ENCODE data around the gene GFPT1. TPM values are rescaled to one million over a fixed set of nuclear protein-coding genes. Genes with fewer than 3 reads are reported as not detected.

Gene GFPT1
- total RNA-seq, 1 donor from 2014 or later, result 56.6 TPM

DNA sequence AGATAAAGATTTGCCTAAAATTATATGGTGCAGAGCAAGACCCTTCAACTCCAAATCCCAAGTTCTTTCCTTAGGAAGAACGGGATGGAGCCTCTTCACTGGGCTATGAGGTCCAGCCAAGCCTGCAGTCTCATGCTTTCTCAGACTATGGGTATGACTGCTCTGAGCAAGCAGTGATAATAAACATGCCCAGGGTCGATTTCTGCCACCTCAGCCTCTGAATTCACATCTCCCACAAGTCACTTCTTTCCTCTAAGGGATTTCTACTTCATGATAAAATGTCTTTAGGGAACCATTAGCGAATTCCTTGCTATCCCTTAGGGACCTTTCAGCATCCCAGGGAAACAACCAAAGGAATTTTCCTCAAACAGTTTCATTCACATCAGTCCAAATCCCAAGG lies 94.8 kb downstream of the GFPT1 start:
- no peaks in the 10 kb centered on the region for H3K9me3 Mint-ChIP-seq
- H3K36me3 Mint-ChIP-seq (ENCODE audit: low read depth), result no peaks in the 10 kb centered on the region
- DNase-seq (ENCODE audit: low spot score), result no peak
- peaks cover 21% of the 10 kb centered on the region for H3K27me3 Mint-ChIP-seq (ENCODE audit: low read depth)
- intact Hi-C loops (cut with micrococcal nuclease), result no loop called here
- no peak overlapping the region for H3K27ac Mint-ChIP-seq
- no peak overlapping the region for H3K4me3 Mint-ChIP-seq (ENCODE audit: low read depth)
- H3K4me1 Mint-ChIP-seq (ENCODE audit: low read depth), result no peaks in the 10 kb centered on the region

DNA sequence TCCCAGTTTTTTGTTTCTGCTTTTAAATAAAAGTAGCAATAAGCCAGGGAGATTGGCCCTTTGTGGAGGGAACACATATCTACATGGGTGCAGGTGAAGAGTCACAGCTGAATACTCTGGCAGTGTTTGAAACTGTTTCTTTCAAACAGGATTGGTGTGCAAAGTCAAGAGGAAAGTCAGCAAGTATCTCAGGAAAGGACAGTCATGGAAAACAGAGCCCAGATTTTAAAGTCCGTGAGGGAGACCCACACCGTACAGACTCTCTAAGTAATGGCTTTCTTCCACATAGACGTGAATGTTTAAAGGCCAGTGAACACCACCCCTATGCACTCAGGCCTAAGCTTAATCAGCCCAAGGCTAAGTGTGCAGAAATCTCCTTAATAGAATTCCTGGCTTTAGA lies 95.3 kb downstream of the GFPT1 start:
- intact Hi-C loops (cut with micrococcal nuclease), result no loop called here
- Mint-ChIP-seq H3K27me3 (ENCODE audit: low read depth) (peaks cover 21% of the 10 kb centered on the region), H3K9me3 (no peaks in the 10 kb centered on the region), H3K4me3 (ENCODE audit: low read depth) (no peak overlapping the region), H3K36me3 (ENCODE audit: low read depth) (no peaks in the 10 kb centered on the region), H3K27ac (no peak overlapping the region), H3K4me1 (ENCODE audit: low read depth) (no peaks in the 10 kb centered on the region)
- no peak for DNase-seq (ENCODE audit: low spot score)

DNA sequence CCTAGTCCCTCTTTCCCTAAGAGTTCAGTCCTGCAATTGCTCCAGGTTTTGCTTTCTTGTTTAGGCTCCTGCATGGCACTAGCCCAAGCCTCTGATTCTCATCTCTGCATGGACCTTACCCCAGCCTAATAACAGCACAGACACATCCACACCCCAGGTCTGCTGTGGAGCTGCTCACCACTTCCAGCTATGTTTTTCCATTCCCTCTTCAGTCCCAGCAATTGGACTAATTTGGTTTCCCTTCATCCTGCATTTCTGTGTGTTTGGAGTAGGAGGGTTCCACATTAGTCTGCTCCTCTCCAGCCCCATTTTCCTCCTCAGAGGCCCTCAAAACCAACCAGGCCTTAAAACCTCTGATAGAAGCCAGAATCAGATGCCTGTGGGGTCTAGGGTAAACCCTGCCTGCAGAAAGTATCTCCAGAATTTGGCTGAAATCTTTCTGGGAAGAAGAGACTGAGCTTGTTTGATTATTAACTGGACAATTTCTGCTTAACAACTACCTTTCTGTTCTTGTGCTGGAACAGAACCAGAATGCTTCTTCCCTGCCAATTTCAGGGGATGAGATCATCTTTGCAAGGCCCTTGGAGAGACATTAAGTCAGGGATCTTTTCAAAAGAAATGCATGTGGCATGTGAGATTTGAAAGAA lies 95.9 kb downstream of the GFPT1 start:
- Mint-ChIP-seq H3K4me1 (ENCODE audit: low read depth) (no peaks in the 10 kb centered on the region), H3K4me3 (ENCODE audit: low read depth) (no peak overlapping the region), H3K9me3 (no peaks in the 10 kb centered on the region), H3K27me3 (ENCODE audit: low read depth) (peaks cover 21% of the 10 kb centered on the region), H3K27ac (no peak overlapping the region), H3K36me3 (ENCODE audit: low read depth) (no peaks in the 10 kb centered on the region)
- DNase-seq (ENCODE audit: low spot score), result no peak
- intact Hi-C loops (cut with micrococcal nuclease), result no loop called here

DNA sequence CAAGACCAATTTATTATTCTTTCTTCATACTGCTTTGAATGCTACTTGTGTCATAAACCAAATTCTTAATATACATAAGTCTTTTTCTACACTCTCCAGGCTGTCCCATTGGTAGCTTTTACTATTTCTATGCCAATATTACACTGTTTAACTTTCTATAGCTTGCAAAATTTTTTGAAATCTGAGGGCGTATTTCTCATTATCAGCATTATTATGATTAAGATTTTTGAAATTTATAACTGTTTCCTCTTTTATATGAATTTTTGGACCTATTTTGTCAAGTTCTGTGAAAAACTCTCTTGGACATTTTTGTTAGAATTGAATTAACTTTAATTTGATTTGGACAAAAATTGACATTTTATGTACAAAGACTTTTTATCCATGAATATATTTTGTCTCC lies 98.6 kb downstream of the GFPT1 start:
- no peaks in the 10 kb centered on the region for H3K36me3 Mint-ChIP-seq (ENCODE audit: low read depth)
- no peak overlapping the region for H3K27ac Mint-ChIP-seq
- H3K4me1 Mint-ChIP-seq (ENCODE audit: low read depth), result no peaks in the 10 kb centered on the region
- H3K9me3 Mint-ChIP-seq, result no peaks in the 10 kb centered on the region
- intact Hi-C loops (cut with micrococcal nuclease), result no loop called here
- no peak for DNase-seq (ENCODE audit: low spot score)
- H3K27me3 Mint-ChIP-seq (ENCODE audit: low read depth), result peaks cover 17% of the 10 kb centered on the region
- no peak overlapping the region for H3K4me3 Mint-ChIP-seq (ENCODE audit: low read depth)

DNA sequence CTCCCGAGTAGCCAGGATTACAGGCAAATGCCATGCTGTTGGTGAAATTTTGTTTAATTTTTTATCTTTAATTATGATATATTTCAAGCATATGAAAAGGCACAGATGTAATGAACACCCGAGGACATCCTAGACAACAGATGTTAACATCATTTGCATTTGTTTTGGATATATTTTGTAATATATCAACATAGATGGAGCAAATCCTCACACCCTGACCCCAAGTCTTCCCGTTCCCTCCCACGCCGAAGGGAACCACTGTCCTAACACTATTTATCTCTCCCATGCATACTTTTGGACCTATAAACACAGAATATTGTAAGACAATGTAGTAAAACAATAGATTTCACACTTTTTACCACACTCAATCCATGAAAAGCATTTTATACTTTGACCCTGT lies 99.5 kb downstream of the GFPT1 start:
- intact Hi-C loops (cut with micrococcal nuclease), result no loop called here
- no peaks in the 10 kb centered on the region for H3K4me1 Mint-ChIP-seq (ENCODE audit: low read depth)
- H3K36me3 Mint-ChIP-seq (ENCODE audit: low read depth), result no peaks in the 10 kb centered on the region
- no peak for DNase-seq (ENCODE audit: low spot score)
- H3K4me3 Mint-ChIP-seq (ENCODE audit: low read depth), result no peak overlapping the region
- H3K27ac Mint-ChIP-seq, result no peak overlapping the region
- H3K27me3 Mint-ChIP-seq (ENCODE audit: low read depth), result peaks cover 17% of the 10 kb centered on the region
- no peaks in the 10 kb centered on the region for H3K9me3 Mint-ChIP-seq

DNA sequence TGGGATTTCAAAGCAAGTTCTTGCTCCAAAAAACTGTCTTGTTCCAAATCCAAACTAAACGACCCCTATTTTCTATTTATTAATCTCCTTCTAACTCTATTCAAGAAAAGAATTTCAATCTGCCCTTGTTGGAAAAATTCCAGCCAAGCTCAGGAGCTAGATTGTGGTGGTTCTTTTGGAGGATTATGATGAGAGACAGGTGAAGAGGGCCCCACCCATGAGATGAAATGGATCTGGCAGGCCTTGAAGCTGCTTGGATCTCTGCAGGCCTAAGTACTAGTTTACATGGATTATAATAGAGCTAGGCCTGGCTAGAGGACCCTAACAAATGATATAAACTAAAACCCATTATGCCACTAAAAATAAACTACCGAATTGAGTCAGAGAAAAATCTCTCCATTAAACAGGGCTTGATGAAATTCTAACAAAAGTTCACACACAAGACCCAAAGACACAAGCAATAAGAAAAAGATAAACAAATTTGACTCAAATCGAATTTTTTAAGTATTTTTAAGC lies 101.6 kb downstream of the GFPT1 start:
- Mint-ChIP-seq H3K27ac (no peak overlapping the region), H3K36me3 (ENCODE audit: low read depth) (no peaks in the 10 kb centered on the region), H3K4me1 (ENCODE audit: low read depth) (no peaks in the 10 kb centered on the region), H3K4me3 (ENCODE audit: low read depth) (no peak overlapping the region), H3K9me3 (no peaks in the 10 kb centered on the region), H3K27me3 (ENCODE audit: low read depth) (peaks cover 5% of the 10 kb centered on the region)
- DNase-seq (ENCODE audit: low spot score), result no peak
- intact Hi-C loops (cut with micrococcal nuclease), result no loop called here

DNA sequence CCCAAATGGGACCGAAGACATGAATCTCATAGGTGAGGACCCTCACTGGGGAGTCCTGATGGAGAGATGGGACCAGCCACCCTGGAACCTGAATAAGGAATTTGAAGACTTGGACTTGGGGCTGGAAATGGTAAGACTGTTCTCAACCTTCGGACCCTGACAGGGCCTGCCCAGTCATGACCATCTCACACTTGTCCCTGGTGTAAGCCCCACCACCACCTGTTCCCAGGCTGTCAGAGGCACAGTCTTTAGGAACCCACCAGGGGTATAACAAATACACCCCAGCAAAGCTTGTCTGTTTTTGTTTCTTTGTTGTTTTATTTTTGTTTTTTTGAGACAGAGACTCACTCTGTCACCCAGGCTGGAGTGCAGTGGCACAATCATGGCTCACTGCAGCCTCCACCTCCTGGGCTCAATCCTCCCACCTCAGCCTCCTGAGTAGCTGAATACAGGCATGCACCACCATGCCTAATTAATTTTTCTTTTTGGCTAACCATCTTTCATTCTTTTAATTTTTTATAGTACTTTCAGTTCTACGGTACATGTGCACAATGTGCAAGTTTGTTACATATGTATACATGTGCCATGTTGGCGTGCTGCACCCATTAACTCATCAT lies 106.1 kb downstream of the GFPT1 start:
- Mint-ChIP-seq H3K27ac (no peak overlapping the region), H3K36me3 (ENCODE audit: low read depth) (no peaks in the 10 kb centered on the region), H3K4me3 (ENCODE audit: low read depth) (no peak overlapping the region), H3K27me3 (ENCODE audit: low read depth) (peaks cover 12% of the 10 kb centered on the region), H3K4me1 (ENCODE audit: low read depth) (no peaks in the 10 kb centered on the region), H3K9me3 (no peaks in the 10 kb centered on the region)
- intact Hi-C loops (cut with micrococcal nuclease), result no loop called here
- DNase-seq (ENCODE audit: low spot score), result no peak

DNA sequence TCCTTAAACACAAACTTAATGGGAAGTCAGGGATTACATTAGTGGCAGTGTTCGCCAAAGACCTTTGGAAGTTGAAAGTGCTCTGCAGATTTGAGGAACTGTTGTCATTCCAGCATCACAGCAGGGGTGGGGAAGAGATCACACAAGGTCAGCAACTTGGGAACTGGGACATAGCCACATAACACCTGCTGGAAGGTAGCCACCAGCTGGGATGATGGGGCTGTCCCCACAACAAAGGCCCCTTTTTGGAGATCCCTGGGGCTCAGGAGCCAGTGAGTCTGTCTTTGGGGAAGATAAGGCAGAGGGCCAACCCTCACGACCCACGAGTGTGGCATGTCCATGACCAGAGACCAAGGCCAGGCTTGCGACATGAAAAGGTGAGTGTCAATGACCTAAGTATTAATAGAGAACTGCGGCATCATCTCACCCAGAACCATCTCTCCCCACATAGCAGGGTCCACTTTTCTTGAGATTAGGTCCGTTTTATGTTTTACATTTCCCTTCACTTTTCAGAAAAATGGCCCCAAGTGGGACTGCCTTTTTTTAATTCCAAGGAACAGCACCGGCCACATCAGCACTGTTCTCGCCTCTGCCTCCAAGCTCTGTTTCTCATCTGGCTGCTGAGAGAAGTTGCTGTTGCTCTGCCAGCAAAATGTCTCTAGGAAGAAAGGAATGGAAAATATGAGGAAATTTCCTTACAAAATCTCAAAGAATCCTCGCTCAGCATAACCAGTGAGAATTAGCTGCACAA lies 106.9 kb downstream of the GFPT1 start:
- no peaks in the 10 kb centered on the region for H3K36me3 Mint-ChIP-seq (ENCODE audit: low read depth)
- no peak overlapping the region for H3K27ac Mint-ChIP-seq
- intact Hi-C loops (cut with micrococcal nuclease), result no loop called here
- H3K9me3 Mint-ChIP-seq, result no peaks in the 10 kb centered on the region
- H3K4me3 Mint-ChIP-seq (ENCODE audit: low read depth), result no peak overlapping the region
- no peaks in the 10 kb centered on the region for H3K4me1 Mint-ChIP-seq (ENCODE audit: low read depth)
- peaks cover 14% of the 10 kb centered on the region for H3K27me3 Mint-ChIP-seq (ENCODE audit: low read depth)
- no peak for DNase-seq (ENCODE audit: low spot score)

DNA sequence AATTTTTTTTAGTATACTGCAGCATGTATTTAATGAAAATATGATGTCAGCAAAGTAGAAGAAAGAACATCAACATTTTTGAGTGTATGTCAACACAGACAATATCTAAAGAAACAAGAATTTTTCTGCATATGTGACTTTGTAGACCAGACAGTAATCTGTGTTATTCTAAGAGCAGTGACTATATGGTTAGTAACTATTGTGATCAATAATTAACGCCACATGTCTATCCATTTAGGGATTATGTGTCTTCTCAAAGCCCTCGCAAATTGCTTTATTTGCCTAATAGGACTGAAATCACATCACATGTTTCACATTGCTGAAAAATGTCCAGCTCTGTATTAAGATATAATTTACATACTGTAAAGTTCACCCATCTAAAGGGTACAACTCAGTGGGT lies 107.8 kb downstream of the GFPT1 start:
- intact Hi-C loops (cut with micrococcal nuclease), result no loop called here
- Mint-ChIP-seq H3K36me3 (ENCODE audit: low read depth) (no peaks in the 10 kb centered on the region), H3K27ac (no peak overlapping the region), H3K4me1 (ENCODE audit: low read depth) (no peaks in the 10 kb centered on the region), H3K9me3 (no peaks in the 10 kb centered on the region), H3K27me3 (ENCODE audit: low read depth) (peaks cover 17% of the 10 kb centered on the region), H3K4me3 (ENCODE audit: low read depth) (no peak overlapping the region)
- DNase-seq (ENCODE audit: low spot score), result no peak

DNA sequence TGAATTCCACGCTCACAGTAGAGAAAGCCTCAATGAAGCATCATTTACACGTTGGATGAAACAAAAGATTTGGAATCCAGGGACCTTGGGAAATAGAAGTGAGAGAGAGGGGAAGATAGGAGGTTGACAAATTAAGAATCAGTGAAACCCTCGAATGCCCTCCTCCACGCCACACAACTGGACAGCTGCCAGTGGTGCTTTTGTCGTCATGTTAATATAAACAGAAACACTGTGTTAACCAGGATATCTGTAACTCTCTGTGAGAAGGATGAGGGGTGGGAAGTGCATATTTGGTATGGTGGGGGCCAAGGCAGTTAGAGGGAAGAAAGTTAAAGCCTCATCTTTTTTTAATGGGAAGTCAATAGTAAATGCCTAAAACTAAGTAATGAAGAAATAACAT lies 108.7 kb downstream of the GFPT1 start:
- H3K36me3 Mint-ChIP-seq (ENCODE audit: low read depth), result no peaks in the 10 kb centered on the region
- peaks cover 22% of the 10 kb centered on the region for H3K27me3 Mint-ChIP-seq (ENCODE audit: low read depth)
- H3K9me3 Mint-ChIP-seq, result no peaks in the 10 kb centered on the region
- H3K4me3 Mint-ChIP-seq (ENCODE audit: low read depth), result no peak overlapping the region
- intact Hi-C loops (cut with micrococcal nuclease), result no loop called here
- no peak overlapping the region for H3K27ac Mint-ChIP-seq
- DNase-seq (ENCODE audit: low spot score), result no peak
- H3K4me1 Mint-ChIP-seq (ENCODE audit: low read depth), result no peaks in the 10 kb centered on the region

DNA sequence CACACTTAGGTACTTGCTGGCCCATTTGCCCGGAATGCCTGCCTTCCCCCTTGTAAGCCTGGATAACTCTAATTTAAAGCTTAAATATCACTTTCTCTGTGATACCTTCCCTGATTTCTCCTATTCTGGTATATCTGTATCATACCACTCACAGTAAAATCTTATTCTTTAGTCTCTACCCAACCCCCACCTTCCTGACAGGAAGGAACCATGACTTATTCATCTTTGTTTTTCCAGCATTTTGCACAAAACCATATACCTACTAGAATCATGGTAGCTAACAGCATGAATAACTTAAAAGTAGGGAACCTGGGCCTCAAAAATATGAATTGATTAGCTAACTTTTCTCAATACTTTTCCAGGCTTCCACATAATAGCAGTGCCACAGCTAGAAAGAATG lies 111.5 kb downstream of the GFPT1 start:
- H3K4me3 Mint-ChIP-seq (ENCODE audit: low read depth), result no peak overlapping the region
- no peaks in the 10 kb centered on the region for H3K36me3 Mint-ChIP-seq (ENCODE audit: low read depth)
- H3K9me3 Mint-ChIP-seq, result no peaks in the 10 kb centered on the region
- H3K4me1 Mint-ChIP-seq (ENCODE audit: low read depth), result no peaks in the 10 kb centered on the region
- H3K27me3 Mint-ChIP-seq (ENCODE audit: low read depth), result peaks cover 37% of the 10 kb centered on the region
- H3K27ac Mint-ChIP-seq, result no peak overlapping the region
- intact Hi-C loops (cut with micrococcal nuclease), result no loop called here
- DNase-seq (ENCODE audit: low spot score), result no peak

DNA sequence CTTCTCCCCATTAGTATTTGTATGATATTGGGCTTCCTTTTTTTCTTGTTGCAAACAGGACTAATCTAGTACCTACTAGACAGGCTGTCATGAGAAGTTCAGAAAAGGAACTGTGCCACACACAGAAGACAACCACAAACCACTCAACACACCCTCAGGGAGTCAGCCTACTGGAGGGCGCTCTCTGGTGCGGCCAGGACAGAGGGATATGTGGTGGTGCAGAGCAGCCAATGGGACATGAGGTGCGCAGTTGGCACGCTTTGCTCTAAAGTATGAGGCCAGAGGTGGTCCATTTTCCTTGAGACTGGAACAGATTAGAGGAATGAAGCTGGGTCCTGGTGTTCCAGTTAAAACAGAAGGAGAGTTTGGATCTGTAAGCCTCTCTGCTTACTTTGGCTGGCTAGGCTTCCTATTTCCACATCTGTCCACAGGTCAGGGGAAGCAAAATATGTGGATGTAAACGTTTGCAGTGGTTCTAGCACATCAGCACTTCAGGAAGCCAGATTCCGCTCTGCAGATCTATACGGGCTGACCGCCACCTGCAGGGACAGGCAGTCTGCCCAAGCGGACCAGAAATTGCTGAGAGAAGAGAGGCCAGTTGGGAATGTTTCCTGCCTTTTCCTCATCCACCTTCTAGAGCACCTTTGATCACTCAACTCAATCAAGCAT lies 114.1 kb downstream of the GFPT1 start:
- H3K27ac Mint-ChIP-seq, result no peak overlapping the region
- H3K36me3 Mint-ChIP-seq (ENCODE audit: low read depth), result no peaks in the 10 kb centered on the region
- DNase-seq (ENCODE audit: low spot score), result no peak
- intact Hi-C loops (cut with micrococcal nuclease), result no loop called here
- no peaks in the 10 kb centered on the region for H3K4me1 Mint-ChIP-seq (ENCODE audit: low read depth)
- no peaks in the 10 kb centered on the region for H3K9me3 Mint-ChIP-seq
- no peak overlapping the region for H3K4me3 Mint-ChIP-seq (ENCODE audit: low read depth)
- H3K27me3 Mint-ChIP-seq (ENCODE audit: low read depth), result peaks cover 46% of the 10 kb centered on the region

DNA sequence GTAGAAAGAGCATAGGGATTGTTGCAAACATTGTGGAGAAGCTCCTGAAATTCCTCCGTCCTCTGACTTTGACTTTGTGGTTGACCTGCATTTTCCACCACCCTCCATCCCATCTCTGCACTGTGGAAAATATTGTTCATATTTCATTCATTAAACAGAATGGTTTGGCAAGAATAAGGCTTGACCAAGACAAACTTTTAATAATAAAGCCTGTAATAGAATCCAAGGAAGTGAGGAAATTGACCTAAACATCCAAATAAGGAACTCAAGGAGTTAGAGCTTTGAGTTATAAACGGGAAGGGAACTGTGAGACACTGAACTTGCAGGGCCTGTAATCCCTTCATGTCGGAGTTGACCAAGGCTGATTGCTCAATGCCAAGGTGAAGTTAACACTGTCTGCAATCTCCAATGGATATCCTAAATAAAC lies 115.2 kb downstream of the GFPT1 start:
- no peaks in the 10 kb centered on the region for H3K9me3 Mint-ChIP-seq
- H3K27ac Mint-ChIP-seq, result no peak overlapping the region
- H3K27me3 Mint-ChIP-seq (ENCODE audit: low read depth), result peaks cover 39% of the 10 kb centered on the region
- intact Hi-C loops (cut with micrococcal nuclease), result no loop called here
- no peak for DNase-seq (ENCODE audit: low spot score)
- H3K36me3 Mint-ChIP-seq (ENCODE audit: low read depth), result no peaks in the 10 kb centered on the region
- no peaks in the 10 kb centered on the region for H3K4me1 Mint-ChIP-seq (ENCODE audit: low read depth)
- no peak overlapping the region for H3K4me3 Mint-ChIP-seq (ENCODE audit: low read depth)
